Measurements from ENCODE around the gene CHMP6.

CHMP6 gene

DNA sequence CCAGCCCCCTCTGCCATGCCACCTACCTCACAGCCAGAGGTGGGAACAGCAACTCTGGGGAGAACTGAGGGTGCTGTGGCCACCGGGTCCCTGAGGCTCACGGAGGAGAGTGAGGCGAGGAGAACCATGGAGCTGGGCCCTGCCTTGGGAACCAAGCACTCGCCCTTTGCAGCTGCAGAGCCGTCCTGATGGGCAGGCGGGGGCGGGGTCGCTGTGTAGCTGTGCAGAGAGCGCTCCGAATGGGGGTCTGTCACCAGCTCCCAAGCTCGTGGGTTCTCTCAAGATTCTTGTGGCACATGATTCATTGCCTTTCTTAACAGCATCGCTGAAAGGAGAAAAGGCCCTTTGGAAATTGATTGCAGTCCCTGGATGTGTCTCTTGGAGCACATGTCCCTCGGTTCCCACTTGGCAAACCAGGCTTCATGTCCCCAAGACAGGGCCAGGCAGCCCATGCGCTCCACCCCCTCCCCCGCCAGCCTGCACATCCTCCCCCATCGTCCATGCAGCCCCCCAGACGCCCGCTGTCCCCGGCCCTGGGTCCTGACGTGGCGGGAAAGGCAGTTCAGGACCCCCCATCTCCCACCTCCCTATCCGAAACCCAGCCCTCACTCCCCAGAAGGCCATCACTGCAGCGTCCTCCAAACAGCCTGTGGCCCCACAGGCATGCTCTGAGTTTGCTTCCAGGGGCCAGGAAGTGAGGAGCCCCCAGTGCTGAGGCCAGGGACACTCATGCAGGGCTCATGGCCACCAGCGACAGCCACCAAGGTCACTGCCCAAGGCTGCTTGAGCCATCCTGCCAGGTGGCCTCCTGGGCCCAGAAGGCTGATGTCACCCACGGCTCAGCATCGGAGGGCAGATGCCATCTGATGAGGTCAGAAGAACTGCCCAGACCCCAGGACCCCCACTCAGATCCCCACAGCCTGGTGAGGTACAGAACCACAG is 20.6 kb upstream of the CHMP6 start:
- in situ Hi-C loops (cut with MboI; ENCODE audit: low sequenced_read_pairs) = no loop called here

DNA sequence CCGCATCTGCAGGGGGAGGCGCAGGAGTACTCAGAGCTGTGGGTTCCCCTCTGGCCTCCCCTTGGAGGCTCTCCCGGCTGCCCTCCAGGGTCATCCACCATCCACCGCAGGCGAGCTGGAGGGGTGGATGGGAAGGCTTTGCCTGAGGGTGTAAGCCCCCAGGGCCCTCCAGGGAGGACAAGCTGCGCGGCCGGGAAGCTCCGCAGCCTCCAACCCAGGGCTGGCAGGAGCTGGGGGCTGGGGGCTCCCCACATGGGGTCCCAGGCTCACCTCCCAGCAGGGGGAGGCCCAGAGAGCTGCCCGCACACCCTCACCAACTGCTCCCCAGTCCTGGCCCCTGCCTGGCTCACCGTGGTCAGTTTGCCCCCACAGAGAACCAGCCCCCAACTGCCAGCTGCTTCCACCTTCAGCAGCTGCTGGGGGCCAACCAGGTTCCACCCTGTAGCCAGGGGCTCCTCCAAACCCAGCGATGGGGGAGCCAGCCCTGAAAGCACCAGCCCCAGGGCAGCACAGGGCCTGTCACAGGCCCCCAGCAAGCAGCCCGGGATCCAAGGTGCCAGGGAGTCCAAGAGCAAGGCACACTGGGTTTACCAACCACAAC is 19.8 kb upstream of the CHMP6 start:
- in situ Hi-C loops (cut with MboI; ENCODE audit: low sequenced_read_pairs) = no loop called here

DNA sequence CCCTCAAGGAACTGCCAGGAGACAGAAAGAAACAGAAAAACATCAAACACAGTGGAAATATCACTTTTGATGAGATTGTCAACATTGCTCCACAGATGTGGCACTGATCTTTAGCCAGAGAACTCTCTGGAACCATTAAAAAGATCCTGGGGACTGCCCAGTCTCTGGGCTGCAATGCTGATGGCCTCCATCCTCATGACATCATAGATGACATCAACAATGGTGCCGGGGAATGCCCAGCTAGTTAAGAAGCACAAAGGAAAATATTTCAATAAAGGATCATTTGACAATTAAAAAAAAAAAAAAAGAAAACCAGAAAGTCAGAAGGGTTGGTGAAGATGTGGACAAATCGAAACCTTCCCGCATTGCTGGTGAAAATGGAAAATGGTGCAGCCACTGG is 14.9 kb upstream of the CHMP6 start:
- in situ Hi-C loops (cut with MboI; ENCODE audit: low sequenced_read_pairs) = no loop called here

DNA sequence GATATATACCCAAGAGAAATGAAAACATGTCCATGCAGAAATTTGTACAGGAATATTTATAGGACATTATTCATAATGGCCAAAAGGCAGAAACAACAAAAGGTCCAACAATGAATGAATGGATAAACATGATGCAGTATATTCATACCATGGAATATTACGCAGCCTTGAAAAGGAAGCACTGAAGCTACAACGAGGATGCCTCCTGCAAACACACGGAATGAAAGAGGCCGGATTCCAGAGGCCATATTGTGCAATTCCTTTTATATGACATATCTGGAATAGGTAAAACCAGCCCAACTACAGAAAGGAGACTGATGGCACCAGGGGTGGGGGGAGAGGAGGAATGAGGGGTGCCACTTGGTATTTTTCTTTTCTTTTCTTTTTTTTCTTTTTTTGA is 14.5 kb upstream of the CHMP6 start:
- in situ Hi-C loops (cut with MboI; ENCODE audit: low sequenced_read_pairs) = no loop called here

DNA sequence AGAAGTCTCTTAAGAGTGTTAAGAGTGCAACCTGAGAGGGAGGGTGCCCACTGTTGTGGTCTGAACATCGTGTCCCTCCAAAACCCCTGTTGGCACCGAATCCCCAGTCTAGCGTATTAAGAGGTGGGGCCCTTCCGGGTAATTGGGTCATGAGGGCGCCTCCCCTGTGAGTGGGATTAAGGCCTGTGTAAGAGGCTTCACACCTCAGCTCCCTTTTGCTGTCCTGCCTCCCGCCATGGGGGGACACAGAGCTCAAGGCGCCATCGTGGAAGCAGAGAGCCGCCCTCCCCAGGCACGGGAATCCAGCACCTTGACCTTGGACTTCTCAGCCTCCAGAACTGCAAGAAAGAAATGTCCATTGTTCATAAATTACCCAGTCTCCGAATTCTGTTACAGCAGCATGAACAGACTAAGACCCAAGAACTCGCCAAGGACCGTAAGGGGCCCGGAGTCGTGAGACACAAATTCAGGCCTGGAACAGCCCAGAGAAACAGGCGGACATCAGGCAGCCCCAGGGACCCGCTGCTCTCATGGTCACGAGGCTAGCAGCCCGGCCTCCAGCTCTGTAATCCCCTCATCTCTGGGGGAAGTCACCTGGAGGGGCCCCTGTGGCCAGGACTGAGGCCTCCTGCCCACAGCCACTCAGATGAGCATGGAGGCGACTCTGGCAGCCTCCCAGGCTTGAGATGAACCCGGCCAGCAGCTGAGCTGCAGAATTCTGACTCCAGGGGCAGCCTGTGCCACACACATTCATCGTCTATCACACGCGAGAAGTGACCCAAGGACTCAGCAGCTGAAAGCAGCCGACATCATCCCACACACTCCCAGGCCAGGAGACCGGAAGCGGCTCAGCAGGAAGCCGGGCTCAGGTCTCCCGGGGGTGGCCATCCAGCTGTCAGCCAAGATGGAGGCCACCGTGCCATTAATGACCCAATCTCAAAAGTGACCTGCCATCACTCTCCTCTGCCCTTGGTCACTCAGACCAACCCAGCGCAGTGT is 12.8 kb upstream of the CHMP6 start:
- in situ Hi-C loops (cut with MboI; ENCODE audit: low sequenced_read_pairs) = no loop called here

DNA sequence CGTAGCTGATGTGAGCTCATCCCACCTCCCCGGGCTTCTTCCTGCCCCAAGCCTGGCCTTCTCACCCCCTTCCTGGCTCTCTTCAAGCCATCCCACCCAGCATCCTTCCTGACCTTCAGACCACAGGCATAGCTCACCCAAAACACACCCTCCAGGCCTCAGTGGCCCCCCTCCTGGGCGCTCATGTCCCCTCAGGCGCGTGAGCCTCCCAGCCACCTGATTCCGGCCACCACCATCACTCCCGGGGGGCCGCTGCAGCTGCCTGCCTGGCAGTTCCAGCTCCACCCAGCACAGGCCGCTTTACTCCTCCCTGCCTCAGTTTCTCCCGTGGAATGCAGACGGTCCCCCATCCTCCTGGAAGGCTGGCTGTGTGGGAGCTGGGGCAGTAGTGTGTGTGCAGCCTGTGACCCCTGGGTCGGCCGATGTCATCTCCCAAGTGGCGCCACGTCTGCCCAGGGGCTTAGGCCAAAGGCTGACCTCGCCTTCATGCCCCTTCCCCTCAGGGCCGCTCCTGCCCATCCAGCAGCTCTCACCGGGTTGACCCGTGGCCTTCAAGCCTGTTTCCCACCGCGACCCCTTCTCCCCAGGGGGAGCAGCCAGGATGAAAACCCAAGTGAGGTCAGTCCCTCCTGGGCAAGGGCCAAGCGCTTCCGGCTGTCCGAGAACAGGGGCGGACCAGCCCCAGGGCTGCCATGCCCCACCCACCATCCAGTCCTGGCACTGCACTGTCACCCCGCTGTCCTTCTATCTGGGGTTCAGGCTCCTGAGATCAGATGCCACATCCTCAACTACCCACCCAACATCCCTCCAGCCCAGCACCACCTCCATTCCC is 11.9 kb upstream of the CHMP6 start:
- in situ Hi-C loops (cut with MboI; ENCODE audit: low sequenced_read_pairs) = loop anchor here (10.0 kb wide), 1 partner anchor 545 kb away; no protein-coding TSS in a partner anchor

DNA sequence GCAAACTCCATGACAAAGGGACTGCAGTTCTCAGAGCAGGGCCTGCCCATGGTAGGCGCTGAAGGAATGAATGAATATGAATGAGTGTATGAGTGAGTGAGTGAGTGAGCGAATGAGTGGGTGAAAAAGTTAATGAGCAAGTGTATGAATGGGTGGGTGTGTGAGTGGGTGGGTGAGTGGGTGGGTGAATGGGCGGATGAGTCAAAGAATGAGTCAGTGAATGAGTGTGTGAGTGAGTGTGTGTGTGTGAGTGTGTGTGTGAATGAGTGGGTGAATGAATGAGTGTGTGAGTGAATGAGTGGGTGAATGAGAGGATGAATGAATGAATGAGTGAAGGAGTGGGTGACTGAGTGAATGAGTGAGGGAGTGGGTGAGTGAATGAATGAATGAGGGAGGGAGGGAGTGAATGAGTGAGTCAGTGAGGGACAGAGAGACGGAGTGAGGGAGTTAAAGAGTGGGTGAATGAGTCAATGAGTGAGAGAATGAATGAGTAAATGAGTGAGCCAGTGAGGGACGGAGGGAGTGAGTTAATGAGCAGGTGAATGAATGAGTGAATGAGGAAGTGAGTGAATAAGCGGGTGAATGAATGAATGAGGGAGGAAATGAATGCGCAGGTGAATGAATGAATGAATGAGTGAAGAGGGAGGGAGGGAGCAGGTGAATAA is 11.1 kb upstream of the CHMP6 start:
- in situ Hi-C loops (cut with MboI; ENCODE audit: low sequenced_read_pairs) = loop anchor here (10.0 kb wide), 1 partner anchor 546 kb away; no protein-coding TSS in a partner anchor

DNA sequence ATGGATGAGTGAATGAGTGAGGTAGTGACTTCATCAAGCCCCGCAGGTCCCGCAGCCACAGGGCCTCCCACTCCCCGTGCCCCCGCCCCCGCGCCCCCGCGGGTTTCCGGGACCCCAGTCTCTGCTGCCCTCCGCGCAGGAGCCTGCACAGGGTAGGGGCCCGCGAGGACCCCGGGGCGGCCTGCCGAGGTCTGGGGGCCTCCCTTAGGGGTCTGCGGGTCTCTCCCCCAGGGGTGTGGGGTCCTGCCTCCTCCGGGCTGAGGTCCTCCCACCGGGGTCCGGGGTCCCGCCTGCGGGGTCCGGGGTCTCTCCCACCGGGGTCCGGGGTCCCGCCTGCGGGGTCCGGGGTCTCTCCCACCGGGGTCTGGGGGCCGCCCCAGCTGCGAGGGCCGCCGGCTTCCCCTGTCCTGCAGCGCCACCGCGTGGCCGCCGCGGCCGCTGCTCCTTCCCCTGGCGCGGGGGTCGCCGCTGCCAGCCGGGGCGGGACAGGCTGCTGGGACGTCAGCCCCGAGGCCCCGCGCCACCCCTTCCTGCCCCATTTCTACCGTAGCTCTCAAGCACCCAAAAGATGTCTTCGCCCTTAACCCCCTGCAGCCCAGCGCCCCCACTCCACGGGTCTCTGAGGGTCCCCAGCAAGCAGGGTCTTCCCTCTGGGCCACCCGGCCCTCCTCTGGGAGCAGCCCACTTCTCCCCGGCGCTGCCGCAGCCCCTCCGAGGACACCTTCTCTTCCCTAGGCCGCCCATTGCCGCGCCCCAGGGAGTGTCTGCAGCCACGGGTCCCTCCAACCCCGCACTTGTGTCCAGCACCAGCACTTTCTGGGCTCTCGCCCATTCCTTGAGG is 10.4 kb upstream of the CHMP6 start:
- in situ Hi-C loops (cut with MboI; ENCODE audit: low sequenced_read_pairs) = loop anchor here (10.0 kb wide), 1 partner anchor 546 kb away; no protein-coding TSS in a partner anchor

DNA sequence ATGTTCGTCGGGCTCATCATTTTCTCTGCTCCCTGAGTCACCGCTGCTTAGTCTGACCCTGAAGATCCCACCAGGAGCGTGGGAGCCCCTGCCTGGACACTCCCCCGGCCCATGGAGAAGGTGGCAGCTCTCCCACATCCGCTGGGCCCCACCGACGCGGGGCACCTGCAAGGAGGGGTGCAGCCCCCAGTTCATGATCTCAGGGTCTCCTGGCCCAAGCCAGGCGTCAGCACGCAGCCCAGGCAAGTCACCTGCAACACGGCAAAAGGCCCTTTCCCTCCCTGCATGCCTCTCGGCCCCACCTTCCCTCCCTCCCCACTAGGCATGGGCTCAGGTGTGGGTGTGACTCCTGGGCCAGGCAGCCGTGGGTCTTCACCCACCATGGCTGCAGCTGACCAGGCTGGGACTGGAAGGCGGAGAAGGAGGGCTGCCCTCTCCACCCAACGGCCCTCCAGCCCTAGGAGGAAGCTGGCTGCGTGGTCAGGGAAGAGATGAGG is 9.7 kb upstream of the CHMP6 start:
- in situ Hi-C loops (cut with MboI; ENCODE audit: low sequenced_read_pairs) = loop anchor here (10.0 kb wide), 1 partner anchor 547 kb away; no protein-coding TSS in a partner anchor

DNA sequence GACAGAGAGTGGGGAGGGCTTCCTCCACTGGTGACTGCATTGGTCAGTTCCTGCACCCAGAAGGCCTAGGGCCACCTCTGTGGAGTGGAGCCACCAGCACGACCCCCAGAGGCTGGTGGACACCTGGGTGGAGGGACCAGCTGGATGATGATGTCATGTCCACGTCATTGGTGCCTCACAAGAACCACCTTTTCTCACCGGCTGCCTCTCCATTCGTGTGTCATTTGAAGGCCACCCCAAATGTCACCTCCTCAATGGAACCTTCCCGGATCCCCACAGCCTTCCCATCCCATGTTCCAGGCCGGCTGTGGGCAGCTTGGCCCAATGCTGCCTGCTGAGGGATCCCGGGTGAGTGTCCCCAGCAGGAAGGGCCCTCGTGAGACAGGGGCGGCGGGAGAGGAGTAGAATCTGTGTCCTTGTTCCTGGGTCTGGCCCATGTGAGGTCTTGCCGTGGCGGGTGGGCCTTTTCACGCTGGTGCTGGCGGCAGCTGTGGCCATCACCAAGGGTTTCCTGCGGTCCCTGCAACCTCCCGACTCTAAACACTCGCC is 9.1 kb upstream of the CHMP6 start:
- in situ Hi-C loops (cut with MboI; ENCODE audit: low sequenced_read_pairs) = loop anchor here (10.0 kb wide), 1 partner anchor 548 kb away; no protein-coding TSS in a partner anchor

DNA sequence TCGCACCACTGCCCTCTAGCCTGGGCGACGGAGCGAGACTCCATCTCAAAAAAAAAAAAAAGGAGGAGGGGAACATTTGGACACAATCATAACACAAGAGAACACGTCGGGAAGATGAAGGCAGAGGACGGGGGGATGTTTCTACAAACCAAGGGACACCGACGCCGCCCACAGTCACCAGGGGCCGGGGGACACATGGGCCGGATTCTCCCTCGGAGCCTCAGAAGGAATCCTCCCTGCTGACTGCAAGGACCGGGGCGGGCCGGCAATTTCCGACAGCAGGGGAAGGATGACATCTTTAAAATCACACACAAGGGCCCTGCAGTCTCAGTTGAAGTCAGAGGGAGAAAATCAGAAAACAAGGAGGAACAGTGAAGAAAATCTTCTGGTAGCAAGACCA is 8.1 kb upstream of the CHMP6 start:
- in situ Hi-C loops (cut with MboI; ENCODE audit: low sequenced_read_pairs) = loop anchor here (10.0 kb wide), 1 partner anchor 549 kb away; no protein-coding TSS in a partner anchor

DNA sequence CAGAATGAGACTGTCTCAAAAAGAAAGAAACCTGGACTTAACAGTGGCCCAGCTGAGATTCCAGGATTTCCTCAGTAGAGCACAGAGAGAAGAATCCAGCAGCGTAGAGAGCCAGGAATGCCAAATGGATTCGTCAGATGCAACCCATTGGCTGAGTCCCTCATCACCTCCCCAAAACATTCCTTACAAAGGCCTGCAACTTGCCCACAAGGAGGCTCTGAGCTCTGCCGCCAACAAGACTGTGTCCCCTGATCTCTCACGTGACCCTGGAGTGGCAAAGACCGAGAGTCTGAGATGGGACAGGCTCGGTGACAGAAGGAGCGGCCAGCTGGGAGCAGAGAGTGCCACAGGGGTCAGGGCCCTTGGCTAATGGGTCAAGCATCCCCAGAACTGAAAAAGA is 6.9 kb upstream of the CHMP6 start:
- in situ Hi-C loops (cut with MboI; ENCODE audit: low sequenced_read_pairs) = loop anchor here (10.0 kb wide), 1 partner anchor 550 kb away; no protein-coding TSS in a partner anchor

DNA sequence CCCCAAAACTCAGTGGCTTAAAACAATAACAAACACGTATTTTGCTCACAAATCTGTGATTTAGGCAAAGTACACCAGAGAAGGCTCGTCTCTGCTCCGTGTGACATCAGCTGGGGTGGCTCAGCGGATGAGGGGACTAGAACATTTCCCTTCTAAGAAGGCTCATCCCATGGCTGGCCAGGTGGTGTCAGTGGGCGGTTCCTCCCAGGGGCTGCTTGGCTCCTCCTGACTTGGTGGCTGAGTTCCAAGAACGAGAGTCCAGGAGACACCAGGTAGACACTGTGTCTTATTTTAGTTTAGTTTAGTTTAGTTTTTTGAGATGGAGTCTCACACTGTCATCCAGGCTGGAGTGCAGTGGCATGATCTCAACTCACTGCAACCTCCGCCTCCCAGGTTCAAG is 5.6 kb upstream of the CHMP6 start:
- in situ Hi-C loops (cut with MboI; ENCODE audit: low sequenced_read_pairs) = loop anchor here (10.0 kb wide), 1 partner anchor 551 kb away; no protein-coding TSS in a partner anchor

DNA sequence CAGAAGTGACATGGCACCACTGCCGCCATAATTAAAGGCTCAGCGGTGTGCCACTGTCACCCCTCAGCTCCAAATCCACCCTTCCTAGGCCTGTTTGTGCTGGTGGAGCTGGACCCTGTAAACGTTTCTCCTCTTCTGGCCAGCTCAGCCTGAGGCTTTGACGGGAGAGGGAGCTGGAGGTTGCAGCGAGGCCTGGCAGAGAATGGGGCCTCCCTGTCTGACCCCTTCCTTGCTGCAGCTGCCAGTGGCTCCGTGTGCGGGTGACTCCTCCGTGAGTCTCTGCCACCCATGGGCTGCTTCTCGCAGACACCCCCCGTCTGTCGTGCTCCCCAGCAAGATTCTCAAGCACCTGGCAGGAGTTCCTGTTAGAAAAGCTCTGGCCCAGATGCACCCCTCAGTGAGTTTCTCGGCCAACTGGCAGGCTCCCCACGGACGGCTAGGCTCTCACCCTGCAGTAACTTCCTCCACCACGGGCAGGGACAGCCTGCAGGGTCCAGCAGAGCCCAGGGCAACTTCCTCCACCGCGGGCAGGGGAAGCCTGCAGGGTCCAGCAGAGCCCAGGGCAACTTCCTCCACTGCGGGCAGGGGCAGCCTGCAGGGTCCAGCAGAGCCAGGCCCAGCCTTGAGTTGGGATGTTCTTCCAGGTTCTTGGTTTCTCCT is 4.7 kb upstream of the CHMP6 start:
- in situ Hi-C loops (cut with MboI; ENCODE audit: low sequenced_read_pairs) = loop anchor here (10.0 kb wide), 1 partner anchor 552 kb away; no protein-coding TSS in a partner anchor

DNA sequence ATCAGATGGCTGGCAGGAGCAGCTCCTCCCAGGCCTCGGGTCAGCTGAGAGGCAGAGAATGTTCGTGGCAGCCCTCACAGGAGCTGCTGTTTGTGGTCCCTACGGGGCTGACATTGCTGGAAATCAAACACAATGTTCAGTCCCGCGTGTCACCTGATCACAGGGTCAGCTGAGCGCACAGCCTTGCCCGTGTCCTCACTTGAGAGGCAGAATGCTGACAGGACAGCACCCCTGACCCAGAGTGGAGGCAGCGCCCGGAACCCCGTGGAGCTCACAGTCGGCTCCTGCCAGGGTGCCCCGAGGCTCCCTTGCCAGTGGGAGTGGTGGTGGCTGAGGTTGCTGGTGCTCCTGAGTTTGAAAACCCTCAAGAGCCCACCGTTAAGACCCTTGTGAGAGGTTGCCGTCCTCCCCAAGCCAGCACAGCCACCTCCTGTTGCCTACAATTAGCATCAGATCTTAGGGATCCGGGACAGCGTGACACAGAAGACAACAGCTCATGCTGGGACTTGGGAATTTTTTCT is 3.6 kb upstream of the CHMP6 start:
- in situ Hi-C loops (cut with MboI; ENCODE audit: low sequenced_read_pairs) = loop anchor here (10.0 kb wide), 1 partner anchor 553 kb away; no protein-coding TSS in a partner anchor

DNA sequence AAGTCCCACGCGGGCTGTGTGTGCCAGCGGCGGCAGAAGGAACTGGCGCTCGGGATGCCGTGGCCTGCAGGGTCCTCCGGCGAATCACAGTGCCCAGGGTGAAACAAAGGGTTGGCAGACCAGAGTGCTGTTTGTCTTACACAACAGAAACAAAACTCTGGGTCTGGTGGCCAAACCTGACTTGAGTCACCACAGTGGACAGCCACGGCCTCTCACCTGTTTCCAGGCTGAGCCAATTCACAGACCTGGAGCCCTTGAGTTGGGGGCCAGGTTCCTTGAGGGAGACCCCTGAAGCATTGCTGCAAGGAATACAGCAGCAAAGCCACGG is 2.1 kb upstream of the CHMP6 start:
- in situ Hi-C loops (cut with MboI; ENCODE audit: low sequenced_read_pairs) = loop anchor here (10.0 kb wide), 1 partner anchor 555 kb away; no protein-coding TSS in a partner anchor
